Neural cell (in vitro differentiated cells): ENCODE measurements around the gene NFE2L2. TPM values are rescaled to one million over a fixed set of nuclear protein-coding genes. Genes with fewer than 3 reads are reported as not detected.

Experiments used
- H2AFZ ChIP-seq: fragments of 200-600, 300-800 bp; sonication (generic), shearing (Covaris generic); 2 replicates; pipeline ENCODE4 v1.6.0; 2014; ENCODE audit warnings: low read depth, mild to moderate bottlenecking, antibody characterized with exemption, low read length, moderate library complexity
- H3F3A ChIP-seq: fragments of 200-600 bp; shearing (Covaris generic); 2 replicates; pipeline ENCODE4 v1.6.1; 2016; ENCODE audit warnings: mild to moderate bottlenecking, moderate library complexity, mixed read lengths, antibody characterized with exemption, low read length; ENCODE audit not compliant: insufficient read depth, poor library complexity, severe bottlenecking
- H3K27ac ChIP-seq: fragments of 200-600, 300-800 bp; sonication (generic), shearing (Covaris generic); 2 replicates; pipeline ENCODE4 v1.5.1; 2014; ENCODE audit warnings: mild to moderate bottlenecking, low read length, moderate library complexity
- H3K27me3 ChIP-seq: fragments of 300-800, 200-600 bp; sonication (generic), shearing (Covaris generic); 2 replicates; pipeline ENCODE4 v1.6.0; 2014; ENCODE audit warnings: mild to moderate bottlenecking, low read depth, low read length, moderate library complexity; ENCODE audit not compliant: insufficient read depth
- H3K36me3 ChIP-seq: fragments of 300-800, 200-600 bp; sonication (generic), shearing (Covaris generic); 2 replicates; pipeline ENCODE4 v1.5.1; 2014; ENCODE audit warnings: mild to moderate bottlenecking, antibody characterized with exemption, low read length, moderate library complexity; ENCODE audit not compliant: insufficient read depth
- H3K4me2 ChIP-seq: fragments of 300-800, 200-600 bp; sonication (generic), shearing (Covaris generic); 2 replicates; pipeline ENCODE4 v1.6.0; 2014; ENCODE audit warnings: mild to moderate bottlenecking, low read length
- H3K4me3 ChIP-seq: fragments of 300-800, 200-600 bp; sonication (generic), shearing (Covaris generic); 2 replicates; pipeline ENCODE4 v1.5.1; 2014; ENCODE audit warnings: mild to moderate bottlenecking, low read length, moderate library complexity
- H3K79me2 ChIP-seq: fragments of 200-600 bp; shearing (Covaris generic); replicated peaks from 2 replicates; pipeline ENCODE4 v1.6.0; 2014; ENCODE audit warnings: mild to moderate bottlenecking, low read length, moderate library complexity; ENCODE audit not compliant: insufficient read depth
- H3K9ac ChIP-seq: fragments of 300-800, 200-600 bp; sonication (generic), shearing (Covaris generic); 2 replicates; pipeline ENCODE4 v1.6.1; 2016; ENCODE audit warnings: mild to moderate bottlenecking, low read length, mixed read lengths
- H3K9me2 ChIP-seq: fragments of 200-600 bp; shearing (Covaris generic); 2 replicates; pipeline ENCODE4 v1.6.1; 2016; ENCODE audit warnings: mild to moderate bottlenecking, low read length, mixed read lengths; ENCODE audit not compliant: insufficient read depth
- H3K9me3 ChIP-seq: fragments of 200-600, 300-800 bp; sonication (generic), shearing (Covaris generic); 2 replicates; pipeline ENCODE4 v1.6.1; 2016; ENCODE audit warnings: mild to moderate bottlenecking, mixed run types, low read length, moderate library complexity, mixed read lengths
- H4K20me1 ChIP-seq: fragments of 200-600 bp; shearing (Covaris generic); 2 replicates; pipeline ENCODE4 v1.6.1; 2016; ENCODE audit warnings: mild to moderate bottlenecking, mixed run types; ENCODE audit not compliant: insufficient read depth
- EP300 ChIP-seq: fragments of 450-650 bp; conservative IDR thresholded peaks from 2 replicates; pipeline ENCODE4 v1.6.1; 2014; ENCODE audit warnings: antibody characterized with exemption, mild to moderate bottlenecking, moderate library complexity; ENCODE audit not compliant: poor library complexity, severe bottlenecking
- EZH2 ChIP-seq: fragments of 200-600, 300-800 bp; shearing (Covaris generic), sonication (generic); IDR thresholded peaks from 2 replicates; pipeline ENCODE4 v1.6.1; 2014; ENCODE audit warnings: antibody characterized with exemption, low read length, borderline replicate concordance, mild to moderate bottlenecking; ENCODE audit not compliant: insufficient read depth, poor library complexity, severe bottlenecking
- MXI1 ChIP-seq: fragments of 450-650 bp; conservative IDR thresholded peaks from 2 replicates; pipeline ENCODE4 v1.6.1; 2014; ENCODE audit warnings: antibody characterized with exemption, mild to moderate bottlenecking; ENCODE audit not compliant: poor library complexity, severe bottlenecking
- POLR2AphosphoS5 ChIP-seq: IDR thresholded peaks from 2 replicates; pipeline ENCODE4 v1.6.1; 2012
- RAD21 ChIP-seq: fragments of 450-650 bp; conservative IDR thresholded peaks from 2 replicates; pipeline ENCODE4 v1.6.1; 2014; ENCODE audit warnings: antibody characterized with exemption, mild to moderate bottlenecking, moderate library complexity
- REST ChIP-seq: IDR thresholded peaks from 2 replicates; pipeline ENCODE4 v1.6.1; 2012; ENCODE audit warnings: borderline replicate concordance
- SMC3 ChIP-seq: fragments of 450-650 bp; conservative IDR thresholded peaks from 2 replicates; pipeline ENCODE4 v1.6.1; 2014; ENCODE audit warnings: antibody characterized with exemption, mild to moderate bottlenecking, moderate library complexity; ENCODE audit not compliant: poor library complexity
- TAF1 ChIP-seq: IDR thresholded peaks from 2 replicates; pipeline ENCODE4 v1.6.1; 2012; ENCODE audit warnings: low read depth
- polyA plus RNA-seq: library from polyadenylated mRNA; depleted of rRNA; stranded (reverse); fragments of >200 nt; gene quantifications from 2 replicates; pipeline ENCODE4 v1.2.3, GENCODE V29; 2014
- TF ChIP-seq, protein P1 (sequence below): fragments of 450-650 bp; IDR thresholded peaks from 2 replicates; pipeline ENCODE4 v1.5.1; 2014; ENCODE audit warnings: antibody characterized with exemption, mild to moderate bottlenecking, moderate library complexity; ENCODE audit not compliant: poor library complexity, severe bottlenecking

The NFE2L2 gene
- polyA plus RNA-seq, 1 donor from 2014 or later: 1.4 TPM

- TF ChIP-seq RAD21: no peak
- TF ChIP-seq, protein P1, sequence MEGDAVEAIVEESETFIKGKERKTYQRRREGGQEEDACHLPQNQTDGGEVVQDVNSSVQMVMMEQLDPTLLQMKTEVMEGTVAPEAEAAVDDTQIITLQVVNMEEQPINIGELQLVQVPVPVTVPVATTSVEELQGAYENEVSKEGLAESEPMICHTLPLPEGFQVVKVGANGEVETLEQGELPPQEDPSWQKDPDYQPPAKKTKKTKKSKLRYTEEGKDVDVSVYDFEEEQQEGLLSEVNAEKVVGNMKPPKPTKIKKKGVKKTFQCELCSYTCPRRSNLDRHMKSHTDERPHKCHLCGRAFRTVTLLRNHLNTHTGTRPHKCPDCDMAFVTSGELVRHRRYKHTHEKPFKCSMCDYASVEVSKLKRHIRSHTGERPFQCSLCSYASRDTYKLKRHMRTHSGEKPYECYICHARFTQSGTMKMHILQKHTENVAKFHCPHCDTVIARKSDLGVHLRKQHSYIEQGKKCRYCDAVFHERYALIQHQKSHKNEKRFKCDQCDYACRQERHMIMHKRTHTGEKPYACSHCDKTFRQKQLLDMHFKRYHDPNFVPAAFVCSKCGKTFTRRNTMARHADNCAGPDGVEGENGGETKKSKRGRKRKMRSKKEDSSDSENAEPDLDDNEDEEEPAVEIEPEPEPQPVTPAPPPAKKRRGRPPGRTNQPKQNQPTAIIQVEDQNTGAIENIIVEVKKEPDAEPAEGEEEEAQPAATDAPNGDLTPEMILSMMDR: no peak
- TF ChIP-seq MXI1: no peak
- no peak for TF ChIP-seq TAF1
- no peak for TF ChIP-seq REST
- H3K27me3 ChIP-seq: no peaks in the 10 kb centered on the region
- no peak overlapping the region for H3K9ac ChIP-seq
- no peaks in the 10 kb centered on the region for H4K20me1 ChIP-seq
- H3K4me3 ChIP-seq: no peak overlapping the region
- H3K79me2 ChIP-seq: peaks cover 2% of the 10 kb centered on the region
- no peak overlapping the region for H3K27ac ChIP-seq
- H2AFZ ChIP-seq: no peak overlapping the region
- H3K4me2 ChIP-seq: no peak overlapping the region
- H3K9me2 ChIP-seq: no peaks in the 10 kb centered on the region
- H3F3A ChIP-seq: no peaks in the 10 kb centered on the region
- no peaks in the 10 kb centered on the region for H3K9me3 ChIP-seq
- no peaks in the 10 kb centered on the region for H3K36me3 ChIP-seq
These were observed 20.2 kb downstream of the NFE2L2 start for GRCh38 chr2:177244244-177244771.

DNA sequence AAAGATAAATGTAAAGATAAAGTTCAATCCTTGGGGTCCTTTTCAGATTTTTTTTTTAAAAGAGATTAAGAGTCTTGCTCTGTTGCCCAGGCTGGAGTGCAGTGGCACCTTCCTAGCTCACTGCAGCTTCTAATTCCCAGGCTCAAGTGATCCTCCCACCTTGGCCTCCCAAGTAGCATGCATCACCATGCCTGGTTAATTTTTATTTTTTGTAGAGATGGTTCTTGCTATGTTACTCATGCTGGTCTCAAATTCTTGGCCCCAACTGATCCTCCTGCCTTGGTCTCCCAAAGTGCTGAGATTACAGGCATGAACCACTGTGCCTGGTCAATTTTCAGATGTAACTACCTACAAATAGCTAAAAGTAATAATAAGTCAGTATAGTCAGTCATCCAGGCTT is 21.1 kb downstream of the NFE2L2 start:
- Histone ChIP-seq H2AFZ (no peak overlapping the region), H3K9me3 (no peaks in the 10 kb centered on the region), H3K9ac (no peak overlapping the region), H3F3A (no peaks in the 10 kb centered on the region), H3K27me3 (no peaks in the 10 kb centered on the region), H3K4me3 (no peak overlapping the region), H3K79me2 (no peaks in the 10 kb centered on the region), H4K20me1 (no peaks in the 10 kb centered on the region), H3K36me3 (no peaks in the 10 kb centered on the region), H3K9me2 (no peaks in the 10 kb centered on the region), H3K4me2 (no peak overlapping the region), H3K27ac (no peak overlapping the region)
- TF ChIP-seq REST: no peak
- no peak for TF ChIP-seq MXI1
- TF ChIP-seq EZH2: no peak
- TF ChIP-seq POLR2AphosphoS5: no peak
- no peak for TF ChIP-seq RAD21
- no peak for TF ChIP-seq TAF1
- TF ChIP-seq EP300: no peak
- TF ChIP-seq SMC3: no peak
- TF ChIP-seq, protein P1: no peak
